HG03442 (cell line): ENCODE results near the gene ADAMTS7.
"Not testable (repeated sequence)": the region's sequence is repeated elsewhere in the genome, so short reads cannot be mapped to it uniquely, and the experiment has no call there.

ENCODE experiments used
- ATAC-seq: cut with Tn5 transposase; IDR thresholded peaks from one replicate; pipeline ENCODE4 v1.9.1; 2021; ENCODE audit warnings: mild to moderate bottlenecking, moderate library complexity; ENCODE audit not compliant: unreplicated experiment

ADAMTS7 gene

GRCh38 chr15:78727561-78727960, 83.7 kb downstream of the ADAMTS7 start:
- ATAC-seq: no peak

- no peak for ATAC-seq
Measured at GRCh38 chr15:78726870-78727551, 84.3 kb downstream of the ADAMTS7 start.

DNA sequence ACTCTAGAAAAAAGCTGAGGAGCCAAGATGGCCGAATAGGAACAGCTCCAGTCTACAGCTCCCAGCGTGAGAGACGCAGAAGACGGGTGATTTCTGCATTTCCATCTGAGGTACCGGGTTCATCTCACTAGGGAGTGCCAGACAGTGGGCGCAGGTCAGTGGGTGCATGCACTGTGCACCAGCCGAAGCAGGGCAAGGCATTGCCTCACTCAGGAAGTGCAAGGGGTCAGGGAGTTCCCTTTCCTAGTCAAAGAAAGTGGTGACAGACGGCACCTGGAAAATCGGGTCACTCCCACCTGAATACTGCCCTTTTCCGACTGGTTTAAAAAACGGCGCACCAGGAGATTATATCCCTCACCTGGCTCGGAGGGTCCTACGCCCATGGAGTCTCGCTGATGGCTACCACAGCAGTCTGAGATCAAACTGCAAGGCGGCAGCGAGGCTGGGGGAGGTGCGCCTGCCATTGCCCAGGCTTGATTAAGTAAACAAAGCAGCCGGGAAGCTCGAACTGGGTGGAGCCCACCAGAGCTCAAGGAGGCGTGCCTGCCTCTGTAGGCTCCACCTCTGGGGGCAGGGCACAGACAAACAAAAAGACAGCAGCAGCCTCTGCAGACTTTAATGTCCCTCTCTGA, 91.3 kb downstream of the ADAMTS7 start:
- not testable (repeated sequence) for ATAC-seq

DNA sequence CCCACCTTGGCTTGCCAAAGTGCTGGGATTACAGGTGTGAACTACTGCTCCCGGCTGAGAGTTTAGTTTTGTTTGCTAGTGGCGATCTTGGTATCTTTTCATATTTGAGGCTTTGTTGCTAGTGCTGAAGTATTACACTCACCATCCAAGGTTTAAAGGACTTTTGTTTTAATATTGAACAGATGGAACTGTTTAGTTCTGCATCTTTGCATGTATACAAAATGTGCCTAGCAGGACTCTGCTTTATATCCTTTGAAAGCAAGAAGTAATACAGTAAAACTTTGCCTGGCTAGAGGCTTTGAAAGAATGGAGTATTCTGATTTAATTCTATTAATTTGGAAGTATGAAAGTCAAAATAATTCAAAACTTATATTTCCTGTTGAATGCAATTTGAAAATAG, 92.4 kb downstream of the ADAMTS7 start:
- ATAC-seq: no peak

DNA sequence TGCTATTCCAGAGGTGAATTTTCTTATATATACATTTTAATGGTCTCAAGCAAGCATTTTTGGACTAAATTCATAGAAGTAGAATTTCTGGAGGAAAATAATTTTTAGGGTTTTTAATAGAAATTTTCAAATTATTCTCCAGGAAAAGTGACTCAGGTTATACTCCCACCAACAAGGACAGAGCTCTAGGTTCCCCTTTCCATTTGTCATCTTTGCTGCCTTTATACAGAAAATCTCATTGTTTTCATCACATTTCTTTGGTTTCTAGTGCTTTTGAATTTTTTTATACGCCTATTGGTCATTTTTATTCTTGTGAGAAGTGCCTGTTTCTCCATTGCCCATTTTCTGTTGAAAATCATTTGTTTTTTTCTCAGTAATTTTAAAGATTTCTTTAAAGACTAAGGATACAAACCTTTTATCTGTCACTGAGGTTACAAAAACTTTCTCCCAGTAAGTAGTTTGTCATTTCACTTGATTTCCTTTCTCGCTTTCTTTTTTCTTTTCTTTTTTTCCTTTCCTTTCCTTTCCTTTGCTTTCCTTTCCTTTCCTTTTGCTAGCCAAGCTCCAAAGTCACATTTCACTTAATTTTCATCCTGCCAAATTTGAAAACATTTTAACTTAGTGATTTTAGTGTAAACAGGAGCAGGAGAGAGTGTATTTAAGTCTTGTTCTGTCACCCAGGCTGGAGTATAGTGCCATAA, 93.2 kb downstream of the ADAMTS7 start:
- no peak for ATAC-seq

DNA sequence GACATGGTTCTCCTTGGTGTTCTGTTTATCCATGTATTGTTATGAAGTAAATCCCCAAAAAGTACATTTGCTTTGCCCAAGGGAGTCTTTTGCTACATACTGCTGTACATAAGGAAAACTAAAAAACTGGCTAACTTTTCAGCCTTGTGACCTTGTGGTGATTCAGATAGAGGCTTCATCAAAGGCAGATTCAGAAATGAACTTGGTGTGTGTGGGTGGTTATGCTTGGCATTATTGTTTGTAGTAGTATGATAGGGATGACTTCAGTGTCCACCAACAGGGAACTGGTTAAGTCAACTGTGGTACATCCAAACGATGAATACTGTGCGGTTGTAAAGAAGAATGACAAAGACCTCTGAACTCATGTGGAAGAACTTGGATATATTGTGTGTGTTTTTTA, 94.6 kb downstream of the ADAMTS7 start:
- ATAC-seq: no peak

DNA sequence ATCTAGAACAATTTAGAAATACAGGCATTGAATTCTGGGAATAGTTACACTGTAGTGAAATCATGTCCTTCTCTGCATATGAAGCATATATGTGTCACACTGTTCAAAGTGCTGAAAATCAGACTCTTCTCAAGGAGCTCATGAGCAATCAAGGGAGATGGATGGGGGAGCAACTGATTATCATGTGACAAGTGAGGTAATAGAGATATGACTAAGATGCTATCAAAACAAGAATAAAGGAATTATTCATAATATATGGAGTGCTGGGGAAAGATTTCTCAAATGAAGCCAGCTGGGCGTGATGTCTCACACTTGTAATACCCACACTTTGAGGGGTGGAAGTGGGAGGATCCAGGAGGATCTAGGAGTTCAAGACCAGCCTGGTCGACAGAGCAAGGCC, 95.3 kb downstream of the ADAMTS7 start:
- no peak for ATAC-seq

DNA sequence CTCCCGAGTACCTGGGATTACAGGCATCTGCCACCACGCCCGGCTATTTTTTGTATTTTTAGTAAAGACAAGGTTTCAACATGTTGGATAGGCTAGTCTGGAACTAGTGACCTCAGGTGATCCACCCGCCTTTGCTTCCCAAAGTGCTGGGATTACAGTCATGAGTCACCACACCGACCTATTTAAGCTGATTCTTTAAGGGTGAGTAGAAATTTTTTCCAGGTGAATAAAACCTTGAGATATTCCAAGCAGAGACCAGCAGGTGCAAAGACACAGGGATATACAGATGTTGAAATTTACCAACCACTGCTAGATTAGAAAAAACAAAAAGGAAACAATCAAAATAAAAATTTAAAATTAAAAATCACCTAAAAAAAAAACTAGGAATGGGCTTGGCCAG, 95.8 kb downstream of the ADAMTS7 start:
- no peak for ATAC-seq

DNA sequence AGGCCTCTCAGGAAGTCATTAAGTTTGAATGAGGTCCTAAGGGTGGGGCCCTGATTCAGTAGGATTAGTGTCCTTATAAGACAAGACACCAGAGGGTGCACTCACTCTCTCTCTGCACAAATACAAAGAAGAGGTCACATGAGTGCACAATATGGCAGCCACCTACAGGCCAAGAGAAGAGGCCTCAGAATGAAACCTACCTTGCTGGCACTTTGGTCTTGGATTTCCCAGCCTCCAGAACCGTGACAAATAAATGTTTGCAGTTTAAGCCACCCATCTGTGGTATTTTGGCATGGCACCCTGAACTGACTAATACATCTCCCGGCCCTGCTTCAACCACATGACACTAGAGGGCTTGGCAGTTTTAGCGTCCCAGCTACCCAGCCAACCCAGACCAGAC, 96.4 kb downstream of the ADAMTS7 start:
- no peak for ATAC-seq

DNA sequence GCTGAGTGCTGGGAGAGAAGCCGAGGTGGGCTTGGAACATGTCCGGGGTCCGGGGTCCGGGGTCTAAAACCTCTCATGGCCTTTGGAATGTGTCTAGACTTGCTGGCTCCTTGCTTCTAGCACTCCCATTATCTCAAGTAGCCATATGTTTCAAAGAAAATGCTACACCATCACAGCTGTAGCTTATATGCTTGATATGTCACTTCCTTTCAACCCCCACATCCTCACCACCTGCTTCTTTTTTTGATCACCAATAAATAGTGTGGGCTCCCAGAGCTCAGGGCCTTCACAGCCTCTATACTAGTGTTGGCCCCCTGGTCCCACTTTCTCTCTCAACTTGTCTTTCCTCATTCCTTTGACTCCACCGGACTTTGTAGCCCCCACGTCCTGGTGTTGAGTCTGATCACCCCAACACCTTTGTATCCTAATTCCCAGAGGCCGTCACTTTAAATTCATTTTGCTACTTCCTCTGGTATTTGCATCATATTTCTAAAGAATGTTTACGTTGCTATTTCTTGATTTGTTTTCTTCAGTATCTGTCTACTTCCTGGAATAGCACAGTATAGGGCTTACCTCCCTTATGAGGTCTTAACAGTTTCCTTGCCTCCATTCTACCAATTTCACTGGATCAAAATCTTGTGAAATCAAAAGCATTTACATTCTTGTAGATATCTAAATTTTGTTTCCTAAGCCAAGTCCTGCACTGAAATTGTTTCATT, 98.3 kb downstream of the ADAMTS7 start:
- ATAC-seq: no peak

- no peak for ATAC-seq
Measured at GRCh38 chr15:78711638-78712037, 99.6 kb downstream of the ADAMTS7 start.

DNA sequence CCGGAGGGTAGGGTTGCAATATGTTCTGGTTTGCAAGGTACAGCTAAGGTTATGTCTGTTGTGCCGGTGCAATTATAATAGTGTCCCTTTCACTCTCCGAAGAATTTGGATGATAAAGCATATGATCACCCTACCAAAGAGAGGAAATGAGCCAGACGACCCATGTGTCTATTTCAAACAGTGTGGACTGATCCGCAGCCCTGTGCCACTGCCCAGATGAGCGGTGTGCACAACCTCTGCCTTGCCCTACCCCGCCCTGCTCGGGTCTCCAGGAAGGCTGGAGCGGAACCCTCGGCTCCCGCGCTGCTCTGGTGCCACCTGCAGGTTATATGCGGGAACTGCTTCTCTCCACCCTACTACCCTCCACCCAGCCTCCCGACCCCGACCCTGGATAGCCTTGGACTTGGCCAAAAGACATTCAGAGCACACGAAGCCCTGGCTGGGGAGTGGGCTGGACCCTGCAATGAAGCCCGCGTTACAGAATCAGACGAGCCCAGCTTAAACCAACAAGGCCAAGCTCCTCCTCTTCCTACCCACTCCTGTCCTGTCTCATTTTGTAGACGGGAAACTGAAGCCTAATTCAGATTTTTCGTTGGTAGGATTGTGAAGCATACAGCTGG, 101.9 kb downstream of the ADAMTS7 start:
- ATAC-seq: no peak
